Stimulated activated naive CD8-positive, alpha-beta T cell treated with anti-CD3 and anti-CD28 coated beads, Interleukin-15, Interleukin-2, amounts not matched to agents 100 ng/mL and 50 ng/mL, for 24 hours (primary cell): ENCODE results near the gene ASAP3.

Experiments
- H3K27ac Mint-ChIP-seq: one replicate; pipeline ENCODE4 v1.8.0; 2021; ENCODE audit warnings: mild to moderate bottlenecking, mixed read lengths
- H3K27me3 Mint-ChIP-seq: one replicate; pipeline ENCODE4 v1.8.0; 2021; ENCODE audit warnings: mixed read lengths
- H3K36me3 Mint-ChIP-seq: one replicate; pipeline ENCODE4 v1.8.0; 2021; ENCODE audit warnings: low read depth, mixed read lengths
- H3K4me1 Mint-ChIP-seq: one replicate; pipeline ENCODE4 v1.8.0; 2021; ENCODE audit warnings: low read depth, mixed read lengths
- H3K4me3 Mint-ChIP-seq: one replicate; pipeline ENCODE4 v1.8.0; 2021; ENCODE audit warnings: mild to moderate bottlenecking, mixed read lengths
- H3K9me3 Mint-ChIP-seq: one replicate; pipeline ENCODE4 v1.8.0; 2021; ENCODE audit warnings: mixed read lengths

The ASAP3 gene

DNA sequence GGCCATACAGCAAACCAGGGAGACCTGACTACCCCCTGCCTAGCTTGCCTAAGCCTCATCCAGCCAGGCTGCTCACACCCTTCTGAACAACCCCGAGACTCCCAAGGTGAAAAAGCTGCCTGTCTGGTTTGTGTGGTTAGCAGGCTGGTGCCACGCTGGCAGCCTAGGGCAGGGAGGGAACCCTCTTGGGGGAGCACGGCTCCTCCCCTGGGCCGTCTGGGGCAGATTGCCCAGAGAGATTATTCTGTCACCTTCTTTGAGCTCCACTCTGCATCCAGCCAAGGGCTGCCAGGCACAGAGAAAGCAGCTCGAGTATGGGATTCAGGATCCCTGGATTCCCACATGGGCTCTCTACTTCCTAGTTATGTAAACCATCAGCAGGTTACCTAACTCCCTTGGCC is 32.0 kb downstream of the ASAP3 start:
- Mint-ChIP-seq H3K4me1 (peaks cover 14% of the 10 kb centered on the region), H3K9me3 (no peaks in the 10 kb centered on the region), H3K27me3 (peaks cover 3% of the 10 kb centered on the region), H3K36me3 (no peaks in the 10 kb centered on the region), H3K4me3 (no peak overlapping the region), H3K27ac (peak overlapping the region; percentile 38)

DNA sequence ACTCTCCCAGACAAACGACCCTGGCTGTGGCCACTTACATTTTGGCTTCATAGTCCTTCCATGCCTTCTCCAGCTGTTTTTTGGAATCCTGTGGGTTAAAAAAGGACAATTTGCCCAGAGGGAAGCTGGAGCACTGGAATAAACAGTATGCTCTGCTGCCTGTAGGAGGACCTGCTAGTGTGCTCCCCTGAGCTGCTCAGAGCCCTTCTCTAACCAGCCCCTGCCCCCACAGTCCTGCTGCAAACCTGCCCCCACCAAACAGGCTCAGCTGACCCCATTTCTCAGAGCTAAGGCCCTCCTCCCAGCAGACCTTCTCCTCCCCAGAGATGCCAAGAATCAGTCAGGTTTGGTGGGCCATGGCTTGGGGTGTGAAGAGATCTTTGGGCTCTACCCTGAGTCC is 32.5 kb downstream of the ASAP3 start:
- Mint-ChIP-seq H3K9me3 (no peaks in the 10 kb centered on the region), H3K27ac (no peak overlapping the region), H3K27me3 (peaks cover 1% of the 10 kb centered on the region), H3K4me1 (peaks cover 13% of the 10 kb centered on the region), H3K4me3 (no peak overlapping the region), H3K36me3 (no peaks in the 10 kb centered on the region)

DNA sequence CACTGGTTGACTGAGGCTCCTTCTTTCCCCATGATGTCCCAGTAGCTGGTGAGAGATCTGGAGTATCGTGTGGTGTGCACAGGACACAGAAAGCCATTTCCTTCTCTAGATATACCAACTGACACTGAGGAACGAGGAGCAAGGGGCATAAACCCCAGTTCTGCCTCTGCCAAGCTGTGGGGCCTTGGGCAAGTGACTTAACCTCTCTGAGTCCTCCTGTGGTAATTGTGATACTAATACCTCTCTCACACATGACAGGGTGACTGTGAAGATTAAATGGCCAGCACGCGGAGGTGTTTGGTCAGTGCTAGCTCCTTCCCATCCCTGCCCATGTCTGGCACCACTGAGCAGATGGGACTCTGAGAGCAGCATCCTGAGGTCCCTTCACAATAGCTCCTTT is 33.1 kb downstream of the ASAP3 start:
- no peaks in the 10 kb centered on the region for H3K36me3 Mint-ChIP-seq
- no peaks in the 10 kb centered on the region for H3K9me3 Mint-ChIP-seq
- no peak overlapping the region for H3K27ac Mint-ChIP-seq
- H3K4me3 Mint-ChIP-seq = no peak overlapping the region
- no peaks in the 10 kb centered on the region for H3K27me3 Mint-ChIP-seq
- peaks cover 9% of the 10 kb centered on the region for H3K4me1 Mint-ChIP-seq

DNA sequence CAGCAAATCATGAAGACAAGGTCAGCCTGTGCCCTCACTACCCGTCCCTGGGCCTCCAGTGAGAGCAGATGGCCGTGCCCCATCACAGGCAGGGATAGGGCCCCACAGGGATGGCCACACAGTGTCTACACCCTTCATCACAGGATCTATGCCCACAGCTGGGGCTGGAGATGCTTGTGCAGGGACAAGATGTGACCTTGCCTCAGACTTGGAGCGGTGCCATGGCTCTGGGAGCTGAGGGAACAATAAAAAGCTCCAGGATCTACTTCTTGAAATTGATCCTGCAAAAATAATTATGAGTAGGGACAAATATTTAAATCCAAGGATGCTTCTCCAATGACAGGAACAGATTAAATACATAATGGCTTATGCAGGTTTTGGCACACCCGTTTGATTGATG is 34.0 kb downstream of the ASAP3 start:
- Mint-ChIP-seq H3K27me3 (no peaks in the 10 kb centered on the region), H3K36me3 (no peaks in the 10 kb centered on the region), H3K4me3 (no peak overlapping the region), H3K27ac (no peak overlapping the region), H3K9me3 (no peaks in the 10 kb centered on the region), H3K4me1 (peaks cover 9% of the 10 kb centered on the region)

DNA sequence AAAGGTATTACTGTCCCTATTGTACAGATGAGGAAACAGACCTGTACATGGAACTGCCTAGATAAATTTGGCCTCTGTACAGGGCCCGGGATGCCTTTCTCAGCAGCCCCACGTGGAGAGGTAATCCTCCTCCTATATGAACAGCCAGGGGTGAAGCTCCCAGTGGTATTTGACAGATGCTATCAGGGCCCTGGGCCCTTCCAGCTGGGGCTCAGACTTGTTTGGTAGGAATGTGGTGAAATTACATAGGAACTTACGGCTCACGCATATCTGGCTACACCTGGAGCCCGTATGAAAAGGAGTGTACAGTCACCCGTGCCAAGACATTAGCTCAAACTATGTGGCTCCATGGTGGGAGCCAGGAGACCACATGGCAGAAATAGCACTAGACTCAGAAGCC is 34.7 kb downstream of the ASAP3 start:
- Mint-ChIP-seq H3K36me3 (no peaks in the 10 kb centered on the region), H3K4me1 (peaks cover 9% of the 10 kb centered on the region), H3K4me3 (no peak overlapping the region), H3K27me3 (no peaks in the 10 kb centered on the region), H3K9me3 (no peaks in the 10 kb centered on the region), H3K27ac (no peak overlapping the region)

DNA sequence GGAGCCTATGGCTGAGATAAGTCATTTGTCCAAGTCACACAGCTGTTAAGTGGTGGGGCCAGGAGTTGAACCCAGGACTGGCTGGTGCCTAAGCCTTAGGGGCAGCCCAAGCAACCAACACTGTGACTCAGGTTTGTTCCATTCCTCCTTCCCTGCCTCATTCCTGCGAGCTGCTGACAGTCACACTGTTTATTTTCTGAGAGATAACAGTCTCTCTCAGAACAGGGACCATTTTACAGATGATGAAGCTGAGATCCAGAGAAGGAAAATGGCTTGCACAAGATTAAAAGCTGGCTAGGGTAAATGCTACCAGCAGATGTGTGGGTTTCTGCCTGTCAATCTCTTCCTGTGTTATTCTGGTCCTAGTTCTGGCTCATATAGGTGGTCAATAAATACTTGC is 35.1 kb downstream of the ASAP3 start:
- Mint-ChIP-seq H3K27ac (no peak overlapping the region), H3K4me3 (no peak overlapping the region), H3K36me3 (no peaks in the 10 kb centered on the region), H3K4me1 (peaks cover 9% of the 10 kb centered on the region), H3K9me3 (no peaks in the 10 kb centered on the region), H3K27me3 (no peaks in the 10 kb centered on the region)

DNA sequence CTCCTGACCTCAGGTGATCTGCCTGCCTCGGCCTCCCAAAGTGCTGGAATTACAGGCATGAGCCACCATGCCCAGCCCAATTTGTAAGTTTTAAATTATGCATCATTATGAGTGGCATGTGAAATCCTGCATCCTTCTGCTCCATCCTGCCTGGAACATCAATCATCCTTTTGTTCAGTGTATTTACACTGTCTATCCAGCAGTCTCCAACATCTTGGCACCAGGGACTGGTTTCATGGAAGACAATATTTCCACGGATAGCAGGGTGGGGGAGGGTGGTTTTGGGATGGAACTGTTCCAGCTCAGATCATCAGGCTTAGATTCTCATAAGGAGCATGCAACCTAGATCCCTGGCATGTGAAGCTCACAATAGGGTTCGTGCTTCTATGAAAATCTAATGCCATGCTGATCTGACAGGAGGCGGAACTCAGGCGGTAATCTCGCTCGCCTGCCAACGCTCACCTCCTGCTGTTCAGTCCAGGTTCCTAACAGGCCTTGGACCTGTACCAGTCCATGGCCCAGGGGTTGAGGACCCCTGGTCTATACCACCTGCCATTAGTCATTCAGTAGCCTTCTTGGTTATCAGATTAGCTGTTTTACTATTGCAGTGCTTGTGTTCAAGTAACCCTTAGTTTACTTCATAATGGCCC is 37.2 kb downstream of the ASAP3 start:
- H3K36me3 Mint-ChIP-seq = no peaks in the 10 kb centered on the region

DNA sequence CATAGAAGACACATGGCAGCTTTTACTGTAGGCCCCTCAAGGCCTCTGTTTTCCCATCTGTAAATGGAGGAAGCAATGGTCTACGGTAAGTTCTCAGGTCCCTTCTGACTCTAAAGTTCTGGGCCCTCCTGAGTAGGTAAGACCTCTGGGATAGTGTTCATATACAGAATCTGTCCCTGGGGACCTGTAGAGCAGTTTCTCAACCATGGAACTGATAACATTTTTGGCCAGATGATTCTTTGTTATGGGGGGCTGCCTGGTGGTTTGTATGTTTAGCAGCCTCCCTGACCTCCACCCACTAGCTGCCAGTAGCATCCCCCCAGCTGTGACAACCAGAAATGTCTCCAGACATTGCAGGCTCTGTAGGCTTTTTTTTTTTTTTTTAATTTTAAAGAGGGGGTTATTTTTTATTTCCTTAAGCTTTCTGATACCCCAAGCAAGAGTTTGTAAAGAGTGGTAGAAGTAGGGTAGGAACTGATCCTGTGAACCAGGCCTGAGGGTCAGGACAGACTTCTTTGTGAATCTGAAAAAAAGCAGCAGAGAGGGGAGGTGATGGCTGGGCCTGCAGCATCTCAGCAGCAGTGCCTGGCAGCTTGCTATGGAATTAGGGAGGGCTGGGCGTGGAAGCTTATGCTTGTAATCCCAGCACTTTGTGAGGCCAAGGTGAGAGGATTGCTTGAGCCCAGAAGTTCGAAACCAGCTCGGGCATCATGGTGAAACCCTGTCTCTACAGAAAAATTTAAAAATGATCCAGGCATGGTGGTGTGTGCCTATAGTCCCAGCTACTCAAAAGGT is 39.2 kb downstream of the ASAP3 start:
- Mint-ChIP-seq H3K4me1 (no peaks in the 10 kb centered on the region), H3K9me3 (no peaks in the 10 kb centered on the region), H3K27me3 (no peaks in the 10 kb centered on the region), H3K4me3 (no peak overlapping the region), H3K36me3 (no peaks in the 10 kb centered on the region), H3K27ac (no peak overlapping the region)

More for the DNA sequence above, 37.2 kb downstream of the ASAP3 start:
- Mint-ChIP-seq H3K4me1 (peaks cover 2% of the 10 kb centered on the region), H3K9me3 (no peaks in the 10 kb centered on the region), H3K27ac (no peak overlapping the region), H3K27me3 (no peaks in the 10 kb centered on the region), H3K4me3 (no peak overlapping the region)

DNA sequence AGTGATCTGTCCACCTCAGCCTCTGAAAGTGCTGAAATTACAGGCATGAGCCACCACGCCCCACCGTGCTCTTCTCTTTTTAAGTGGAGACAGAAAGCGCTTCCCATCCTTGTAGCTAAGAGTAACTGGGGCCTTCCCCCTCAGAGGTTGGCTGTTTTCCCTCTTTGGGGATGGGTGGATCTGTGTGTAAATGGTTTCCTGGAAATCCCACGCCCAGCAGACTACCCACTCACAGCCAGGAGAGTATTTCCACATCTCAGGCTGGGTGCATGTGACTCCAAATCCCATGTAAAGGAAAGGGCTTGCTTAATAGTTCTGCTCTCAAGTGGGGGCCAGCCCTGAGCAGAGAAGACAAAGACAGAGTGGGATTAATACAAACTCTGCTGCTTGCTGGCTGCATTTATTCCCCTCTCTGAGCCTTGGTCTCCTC is 39.9 kb downstream of the ASAP3 start:
- no peaks in the 10 kb centered on the region for H3K27me3 Mint-ChIP-seq
- no peak overlapping the region for H3K27ac Mint-ChIP-seq
- no peaks in the 10 kb centered on the region for H3K36me3 Mint-ChIP-seq
- H3K9me3 Mint-ChIP-seq = no peaks in the 10 kb centered on the region
- no peak overlapping the region for H3K4me3 Mint-ChIP-seq
- no peaks in the 10 kb centered on the region for H3K4me1 Mint-ChIP-seq

DNA sequence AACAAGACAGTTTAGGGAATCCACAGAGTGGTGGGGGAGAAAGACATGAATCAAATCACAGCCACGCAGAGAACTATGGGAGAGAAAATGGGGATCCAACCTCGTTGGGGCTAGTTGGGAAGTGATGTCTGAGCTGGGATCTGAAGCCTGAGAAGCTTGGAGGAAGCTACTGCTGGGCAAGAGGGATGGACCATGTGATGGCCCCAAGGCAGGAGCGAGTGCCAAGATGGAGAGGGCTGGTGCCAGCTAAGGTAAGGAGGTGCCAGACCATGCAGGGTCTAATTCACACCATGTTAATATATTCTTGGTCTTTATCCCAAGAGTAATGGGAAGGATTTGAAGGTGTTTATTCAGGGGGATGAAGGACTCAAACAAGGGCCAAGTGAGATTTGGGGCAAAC is 41.2 kb downstream of the ASAP3 start:
- no peaks in the 10 kb centered on the region for H3K9me3 Mint-ChIP-seq
- no peaks in the 10 kb centered on the region for H3K4me1 Mint-ChIP-seq
- no peaks in the 10 kb centered on the region for H3K36me3 Mint-ChIP-seq
- no peak overlapping the region for H3K4me3 Mint-ChIP-seq
- H3K27ac Mint-ChIP-seq = no peak overlapping the region
- no peaks in the 10 kb centered on the region for H3K27me3 Mint-ChIP-seq

DNA sequence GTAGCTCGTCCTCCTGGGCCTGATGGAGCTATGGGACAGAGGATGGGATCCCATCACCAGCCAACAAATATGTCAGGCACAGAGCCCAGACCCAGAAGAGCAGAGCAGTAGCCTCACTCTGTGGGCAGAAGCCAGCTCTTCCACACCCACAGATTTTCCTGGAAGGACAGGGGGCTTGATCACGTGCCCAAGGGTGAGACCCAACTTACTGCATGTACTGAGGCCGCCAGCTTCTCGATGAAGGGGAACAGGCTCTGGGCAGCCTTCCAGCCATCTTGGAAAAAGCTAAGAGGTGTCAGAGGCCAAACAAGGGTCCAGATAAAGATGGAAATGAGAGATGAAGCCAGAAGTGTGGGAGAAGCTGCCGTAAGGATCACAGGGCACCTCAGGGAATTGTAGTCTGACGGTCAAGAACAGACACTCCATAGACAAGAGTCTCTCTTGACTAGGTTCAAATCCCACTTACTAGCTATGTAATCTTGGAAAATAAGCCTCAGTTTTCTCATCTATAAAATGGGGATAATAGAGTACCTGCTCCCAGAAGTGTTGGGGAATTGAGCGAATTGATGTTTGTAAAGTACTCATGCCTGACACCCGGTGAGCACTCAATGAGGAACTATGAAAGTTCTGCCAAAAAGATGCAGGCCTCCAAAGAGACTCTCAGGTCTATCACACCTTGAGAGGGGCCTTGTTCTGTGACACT is 42.4 kb downstream of the ASAP3 start:
- Mint-ChIP-seq H3K4me3 (no peak overlapping the region), H3K27me3 (no peaks in the 10 kb centered on the region), H3K4me1 (no peaks in the 10 kb centered on the region), H3K36me3 (no peaks in the 10 kb centered on the region), H3K27ac (no peak overlapping the region), H3K9me3 (no peaks in the 10 kb centered on the region)

DNA sequence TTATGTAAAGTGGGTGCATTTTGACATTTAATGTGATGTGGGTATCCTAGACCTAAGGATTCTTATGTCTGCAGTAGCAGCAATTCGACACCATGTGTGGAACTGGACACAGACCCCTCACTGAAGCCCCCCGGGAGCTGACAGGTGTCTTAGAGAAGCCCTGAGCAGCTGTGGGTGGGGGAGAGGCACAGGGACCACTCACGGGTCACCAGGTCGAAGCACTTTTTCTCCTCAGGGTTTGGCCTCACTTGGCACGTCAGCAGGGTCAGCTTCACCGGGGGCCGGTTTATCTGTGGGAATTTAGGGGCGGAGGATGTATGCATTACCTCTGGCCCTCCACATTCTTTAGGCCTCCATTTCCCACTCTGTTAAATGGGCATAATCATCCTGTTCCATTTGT is 45.4 kb downstream of the ASAP3 start:
- Mint-ChIP-seq H3K4me1 (no peaks in the 10 kb centered on the region), H3K27me3 (no peaks in the 10 kb centered on the region), H3K27ac (no peak overlapping the region), H3K4me3 (no peak overlapping the region), H3K9me3 (no peaks in the 10 kb centered on the region), H3K36me3 (no peaks in the 10 kb centered on the region)

DNA sequence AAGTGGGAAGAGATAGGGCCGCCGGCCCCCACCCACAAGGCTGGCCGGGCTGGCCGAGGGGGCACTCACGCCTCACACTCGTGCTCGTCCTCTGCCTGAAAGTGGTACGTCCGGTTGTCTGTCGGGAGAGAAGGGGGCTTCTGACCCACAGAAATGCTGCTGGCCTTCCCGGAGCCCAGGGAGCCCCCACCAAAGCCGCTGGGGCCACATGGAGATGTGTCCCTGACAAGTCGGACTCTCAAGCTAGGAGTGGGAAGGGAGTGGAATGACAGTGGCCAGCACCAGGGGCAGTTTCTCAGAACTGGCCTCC is 46.7 kb downstream of the ASAP3 start:
- Mint-ChIP-seq H3K36me3 (no peaks in the 10 kb centered on the region), H3K27me3 (no peaks in the 10 kb centered on the region), H3K9me3 (no peaks in the 10 kb centered on the region), H3K4me1 (no peaks in the 10 kb centered on the region), H3K4me3 (no peak overlapping the region), H3K27ac (no peak overlapping the region)

DNA sequence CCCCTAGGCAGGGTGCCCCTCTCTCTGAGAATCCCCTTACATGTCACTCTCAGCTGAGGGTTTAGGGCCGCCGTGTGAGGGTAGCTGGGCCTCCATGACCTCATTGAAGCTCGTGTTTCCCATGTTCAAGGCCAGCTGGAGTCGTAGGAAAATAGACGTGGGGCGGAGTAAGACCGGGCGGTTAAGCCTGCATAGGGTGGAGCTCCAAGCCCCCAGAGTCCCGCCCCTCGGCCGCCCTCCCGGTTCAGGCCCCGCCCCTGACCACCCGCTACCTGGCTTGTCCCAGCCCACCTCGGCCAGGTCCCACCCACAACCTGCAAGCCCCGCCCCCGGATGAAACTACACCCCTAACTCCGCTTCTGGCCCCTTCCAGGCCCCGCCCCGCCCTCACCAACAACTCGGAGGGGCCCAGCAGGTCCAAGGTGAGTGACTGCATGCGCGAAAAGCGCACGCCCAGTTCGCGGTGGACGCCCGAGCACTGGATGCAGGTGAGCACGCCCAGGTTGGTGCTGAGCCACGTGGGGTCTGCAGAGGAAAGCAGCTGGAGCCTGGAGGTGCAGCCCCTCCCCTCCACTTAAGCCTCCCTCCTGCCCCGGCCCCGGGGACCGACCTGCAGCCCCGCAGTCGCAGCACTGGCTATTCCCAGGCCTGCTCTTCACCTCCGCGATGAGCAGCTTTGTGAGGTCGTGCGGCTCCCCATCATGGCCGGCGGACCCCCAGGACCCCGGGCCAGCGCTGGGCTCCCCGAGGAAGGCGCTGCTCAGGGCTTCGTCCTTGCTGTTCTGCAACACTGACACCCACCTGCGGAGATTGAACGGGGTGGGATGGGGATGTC is 47.2 kb downstream of the ASAP3 start:
- Mint-ChIP-seq H3K27ac (no peak overlapping the region), H3K36me3 (no peaks in the 10 kb centered on the region), H3K9me3 (no peaks in the 10 kb centered on the region), H3K27me3 (no peaks in the 10 kb centered on the region), H3K4me1 (no peaks in the 10 kb centered on the region), H3K4me3 (no peak overlapping the region)

DNA sequence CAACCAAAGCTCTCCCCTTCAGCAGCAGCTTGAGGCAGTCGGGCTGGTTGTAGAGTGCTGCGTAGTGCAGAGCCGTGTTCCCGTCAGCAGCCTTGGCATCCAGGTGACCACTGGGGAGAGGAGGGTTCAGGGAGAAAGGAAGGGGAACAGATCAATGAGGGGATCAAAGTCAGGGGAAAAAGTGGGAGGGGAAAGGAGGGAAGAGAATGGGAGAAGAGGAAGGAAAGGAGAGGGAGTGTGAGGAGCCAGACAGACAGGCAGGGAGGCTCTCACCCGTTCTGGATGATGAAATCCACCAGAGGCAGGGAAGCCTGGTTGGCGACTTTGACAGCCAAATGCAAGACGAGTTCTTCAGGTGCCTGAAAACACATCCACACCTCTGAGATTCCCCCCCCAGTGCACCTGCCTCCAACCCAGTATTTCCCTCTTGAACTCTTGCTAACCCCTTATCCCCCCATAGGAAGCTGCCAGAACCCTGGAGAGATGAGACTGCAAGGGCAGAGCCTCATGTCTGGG is 49.7 kb downstream of the ASAP3 start:
- H3K36me3 Mint-ChIP-seq = no peaks in the 10 kb centered on the region
- no peaks in the 10 kb centered on the region for H3K27me3 Mint-ChIP-seq
- no peak overlapping the region for H3K4me3 Mint-ChIP-seq
- no peaks in the 10 kb centered on the region for H3K4me1 Mint-ChIP-seq
- H3K9me3 Mint-ChIP-seq = no peaks in the 10 kb centered on the region
- H3K27ac Mint-ChIP-seq = no peak overlapping the region
